HG02571 (cell line): ENCODE data around the gene CDKAL1.

Source experiments
- ATAC-seq: cut with Tn5 transposase; IDR thresholded peaks from one replicate; pipeline ENCODE4 v1.9.1; 2021; ENCODE audit warnings: mild to moderate bottlenecking, moderate library complexity; ENCODE audit not compliant: unreplicated experiment

The CDKAL1 gene

DNA sequence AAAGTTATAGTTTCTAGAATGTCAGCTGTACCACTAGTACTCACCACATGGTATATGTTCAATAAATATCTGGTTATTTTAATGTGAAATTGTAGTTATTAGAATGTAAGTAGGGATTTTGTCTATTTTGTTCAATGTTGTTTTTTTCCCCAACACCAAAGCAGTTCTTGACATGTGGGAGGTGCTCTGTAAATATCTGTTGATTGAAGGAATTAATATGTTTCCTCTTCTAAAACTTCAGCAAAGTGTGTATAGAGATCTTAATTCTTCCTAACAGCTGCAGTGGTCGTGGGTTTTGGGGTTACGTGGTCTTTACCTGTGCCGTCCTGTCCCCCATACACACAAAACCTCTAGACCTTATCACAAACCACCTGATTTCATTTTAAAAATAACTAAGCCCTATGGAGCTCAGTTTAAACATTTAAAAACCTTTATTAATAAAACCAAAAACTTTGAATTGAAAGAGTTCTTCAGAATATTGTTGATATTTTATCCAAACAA is 587.4 kb downstream of the CDKAL1 start:
- no peak for ATAC-seq

DNA sequence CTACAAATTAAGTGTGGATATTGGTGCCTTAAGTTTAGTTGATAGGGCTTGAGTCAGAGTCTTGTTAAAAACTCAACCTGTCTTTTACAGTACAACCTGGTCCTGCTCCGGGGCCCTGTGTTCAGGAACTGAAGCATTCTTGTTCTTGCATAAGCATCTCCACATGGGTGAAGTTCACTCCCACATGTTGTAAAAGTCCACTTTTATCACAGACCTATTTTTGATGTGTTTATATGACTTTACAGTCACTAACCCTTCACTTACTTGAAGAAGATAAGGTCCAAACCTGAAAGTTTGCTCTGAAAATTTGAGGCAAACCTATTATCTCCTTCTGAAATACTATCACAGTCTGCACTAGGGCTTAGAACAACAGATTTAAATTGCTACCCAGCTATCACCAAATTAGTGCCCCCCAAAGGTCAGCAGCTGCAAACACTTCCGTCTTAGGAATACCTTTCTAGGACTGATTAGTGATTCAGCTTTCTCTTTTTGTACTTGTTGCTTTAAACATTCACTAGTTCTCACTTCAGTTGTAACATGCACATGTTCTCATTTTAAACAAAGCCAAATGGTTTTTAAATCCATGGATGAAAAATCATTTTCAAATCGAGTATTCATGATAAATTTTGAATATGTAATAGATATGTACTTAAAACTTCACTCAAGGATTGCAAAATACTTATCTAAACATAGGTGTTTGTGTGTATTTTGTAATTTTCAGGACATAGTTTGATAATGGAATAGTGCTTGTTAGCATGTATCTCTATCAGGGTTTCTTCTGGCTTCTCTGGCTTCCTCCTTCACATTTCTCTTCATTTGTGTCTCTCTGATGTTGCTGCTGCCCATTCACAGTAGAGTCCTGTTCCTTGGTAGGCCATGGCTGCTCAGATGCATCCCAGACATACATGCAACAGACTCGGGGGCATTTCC is 589.5 kb downstream of the CDKAL1 start:
- no peak for ATAC-seq

DNA sequence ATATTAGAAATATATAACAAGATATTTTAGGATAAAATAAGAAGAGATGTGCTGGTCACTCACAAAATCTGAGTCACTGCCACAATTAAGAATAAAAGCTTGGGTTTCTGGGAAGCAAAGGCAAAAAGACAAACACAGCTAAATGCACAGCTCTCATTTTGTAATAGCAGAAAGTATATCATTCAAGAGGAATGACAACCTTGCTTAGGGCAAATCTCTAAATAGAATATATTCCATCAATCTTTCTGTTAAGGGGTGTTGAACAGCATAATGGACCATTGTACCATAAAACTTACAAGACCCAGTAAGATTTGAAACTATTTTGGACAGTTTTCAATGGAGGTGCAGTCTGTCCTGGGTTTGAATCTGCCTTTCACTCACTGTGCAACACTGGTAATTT is 594.3 kb downstream of the CDKAL1 start:
- no peak for ATAC-seq

DNA sequence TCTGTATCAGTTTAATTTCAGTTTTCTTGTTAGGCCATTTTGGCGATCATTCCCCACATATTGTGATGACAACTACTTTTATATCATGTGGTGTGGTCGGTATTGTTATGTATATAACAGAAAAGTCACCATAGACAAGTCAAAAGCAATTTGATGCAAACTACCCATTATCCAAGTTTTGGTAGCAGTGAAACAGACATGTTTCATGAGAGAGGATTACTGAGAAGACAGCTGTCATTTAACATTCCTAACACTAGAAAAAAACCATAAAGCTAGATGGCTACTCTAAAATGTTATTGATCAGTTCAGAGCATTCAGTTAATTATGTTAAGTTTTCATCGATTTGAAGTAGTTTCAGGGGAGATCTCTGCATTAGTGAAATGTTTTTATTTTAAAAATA is 597.1 kb downstream of the CDKAL1 start:
- no peak for ATAC-seq

DNA sequence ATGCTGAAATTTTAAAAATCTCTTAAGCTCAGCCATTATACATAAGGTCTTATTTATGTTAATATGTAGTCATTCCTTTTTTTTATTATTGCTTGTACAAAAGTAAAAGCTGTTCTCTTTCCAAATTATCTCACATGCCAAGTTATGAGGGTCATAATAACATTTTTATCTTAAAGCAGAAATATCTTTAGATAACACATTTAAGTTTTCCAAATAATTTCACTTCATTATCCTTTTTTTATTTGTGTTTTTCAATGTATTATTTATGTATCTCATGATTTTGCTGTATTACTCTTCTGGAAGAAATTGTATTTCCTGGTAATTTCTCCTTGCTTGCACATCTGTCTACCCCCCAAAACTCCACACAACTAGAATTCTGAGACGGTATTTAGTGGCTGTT is 598.2 kb downstream of the CDKAL1 start:
- ATAC-seq, result no peak

DNA sequence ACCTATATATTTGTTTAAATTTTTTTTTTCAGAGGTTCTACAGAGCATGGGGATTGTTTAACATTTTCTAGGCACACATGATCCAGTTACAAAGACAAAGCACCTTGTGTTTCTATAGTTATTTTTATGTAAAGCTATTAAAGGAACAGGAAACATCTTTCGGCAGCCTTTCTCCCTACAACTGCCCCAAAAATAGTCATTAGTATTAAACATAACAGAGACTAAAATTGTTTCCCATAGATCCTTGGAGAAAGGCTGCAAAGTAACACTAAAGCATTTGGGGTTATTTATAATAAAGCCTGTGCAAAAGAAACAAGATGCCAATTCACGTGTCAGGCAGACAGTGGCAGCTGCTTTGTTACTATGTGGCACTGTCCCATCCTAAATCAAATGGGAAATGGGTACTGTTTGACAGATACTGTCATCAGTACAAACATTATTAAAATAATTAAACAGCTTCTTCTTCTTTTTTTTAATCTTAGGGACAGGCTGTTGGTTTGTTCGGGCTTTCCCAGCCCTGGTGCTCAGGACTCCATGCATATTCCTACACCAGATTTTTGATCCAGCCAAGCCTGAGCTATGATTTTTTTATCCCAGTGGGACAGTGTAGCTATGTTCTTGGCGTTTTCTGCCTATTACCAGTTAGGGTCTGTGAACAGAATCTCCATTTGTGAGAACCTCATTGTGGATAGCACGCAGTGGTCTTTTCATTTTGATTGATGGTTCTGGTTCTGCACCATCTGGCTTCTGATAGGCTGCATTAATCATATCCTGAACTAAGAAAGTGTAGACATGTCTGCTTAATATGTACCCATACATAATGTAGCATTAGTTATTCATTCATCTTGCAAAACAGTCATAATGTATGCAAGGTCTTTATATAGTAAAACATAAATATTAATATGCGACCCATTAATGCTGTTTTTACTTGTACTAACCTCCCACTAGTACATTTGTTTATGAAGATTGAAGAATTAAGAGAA is 598.9 kb downstream of the CDKAL1 start:
- ATAC-seq, result no peak

DNA sequence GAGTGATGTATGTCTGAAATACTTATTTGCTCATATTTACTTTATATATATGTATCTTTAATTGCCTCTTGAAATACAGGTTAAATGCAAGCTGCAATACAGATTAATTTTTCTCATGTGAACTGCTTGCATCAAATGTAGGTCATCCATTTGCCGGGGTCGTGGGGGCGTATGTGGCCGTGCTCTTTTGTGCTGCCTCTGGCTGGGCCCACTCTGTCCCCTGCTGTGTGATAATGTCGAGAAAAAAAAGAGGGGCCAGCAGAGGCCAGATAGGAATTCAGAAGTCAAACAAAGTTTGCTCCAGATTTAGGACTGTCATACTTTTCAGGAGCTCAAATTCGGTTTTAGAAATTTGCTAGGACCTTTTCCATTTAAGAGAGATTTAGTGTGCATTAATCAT is 599.6 kb downstream of the CDKAL1 start:
- no peak for ATAC-seq

DNA sequence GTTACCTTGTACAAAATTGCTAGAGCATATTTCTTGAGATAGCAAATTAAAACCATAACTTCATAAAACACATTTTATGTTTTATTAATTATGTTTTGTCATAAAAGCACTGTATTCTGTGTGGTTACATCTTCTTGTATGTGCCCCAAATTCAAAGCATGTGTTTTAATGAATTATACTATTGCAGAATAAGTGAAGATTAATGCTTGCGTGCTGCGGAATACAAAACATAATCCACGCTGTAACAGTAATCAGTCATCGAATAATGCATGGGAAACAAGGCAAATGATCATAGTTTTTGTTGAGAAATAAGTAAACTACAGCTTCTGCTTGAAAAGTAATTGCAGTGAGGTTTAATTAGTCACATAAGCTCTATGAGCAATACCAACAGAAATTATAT is 600.1 kb downstream of the CDKAL1 start:
- ATAC-seq, result no peak

DNA sequence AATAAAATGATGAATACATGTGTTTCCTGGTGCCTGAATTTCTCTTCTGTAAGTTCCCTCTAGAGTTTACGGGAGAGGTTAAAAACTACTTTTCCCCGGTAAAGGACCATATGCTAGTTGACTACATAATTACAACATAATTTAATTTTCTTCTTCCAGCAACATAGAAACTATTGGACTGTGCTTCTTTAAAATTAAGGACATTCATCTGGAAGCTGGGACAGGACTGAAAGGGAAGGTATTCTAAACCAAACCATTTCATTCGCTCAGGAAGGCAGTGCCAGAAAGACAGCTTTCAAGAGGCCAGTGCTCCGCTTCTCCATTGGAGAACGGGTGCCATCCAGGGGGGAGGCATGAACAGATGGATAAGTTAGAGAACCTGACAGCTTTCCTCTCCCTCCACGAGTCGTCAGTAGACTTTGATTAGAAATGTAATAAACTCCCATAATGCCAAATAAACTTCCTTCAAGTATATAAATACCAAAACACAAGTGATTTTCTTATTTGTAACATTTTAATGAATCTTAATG is 601.3 kb downstream of the CDKAL1 start:
- ATAC-seq, result no peak

DNA sequence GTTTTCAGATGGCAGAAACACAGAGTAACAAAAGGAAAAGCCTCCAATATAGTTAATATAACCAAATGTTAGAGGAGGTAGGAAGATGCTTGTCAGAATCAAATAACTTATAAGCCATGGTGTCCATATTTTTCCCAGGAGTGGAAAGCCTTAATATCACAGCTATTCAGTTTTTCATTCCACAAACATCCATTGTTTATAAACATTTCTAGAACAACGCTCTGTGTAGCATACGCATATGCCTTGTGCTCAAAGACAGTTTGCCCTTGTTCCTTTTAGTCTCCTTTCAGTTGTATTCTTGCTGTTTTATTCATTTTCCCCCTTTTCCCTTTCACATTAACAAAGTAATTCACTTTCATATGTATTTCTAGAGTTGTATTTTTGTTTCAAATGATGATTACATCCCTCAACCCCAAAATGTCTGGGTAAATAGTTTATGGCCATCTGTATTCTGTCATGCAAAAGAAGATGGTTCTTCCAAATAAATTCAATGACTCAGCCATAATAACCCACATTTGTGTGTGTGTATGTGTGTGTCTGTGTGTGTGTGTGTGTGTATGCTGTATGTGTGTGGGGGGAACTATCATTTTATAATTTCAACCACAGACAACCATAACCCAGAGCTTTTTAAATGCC is 603.6 kb downstream of the CDKAL1 start:
- no peak for ATAC-seq

DNA sequence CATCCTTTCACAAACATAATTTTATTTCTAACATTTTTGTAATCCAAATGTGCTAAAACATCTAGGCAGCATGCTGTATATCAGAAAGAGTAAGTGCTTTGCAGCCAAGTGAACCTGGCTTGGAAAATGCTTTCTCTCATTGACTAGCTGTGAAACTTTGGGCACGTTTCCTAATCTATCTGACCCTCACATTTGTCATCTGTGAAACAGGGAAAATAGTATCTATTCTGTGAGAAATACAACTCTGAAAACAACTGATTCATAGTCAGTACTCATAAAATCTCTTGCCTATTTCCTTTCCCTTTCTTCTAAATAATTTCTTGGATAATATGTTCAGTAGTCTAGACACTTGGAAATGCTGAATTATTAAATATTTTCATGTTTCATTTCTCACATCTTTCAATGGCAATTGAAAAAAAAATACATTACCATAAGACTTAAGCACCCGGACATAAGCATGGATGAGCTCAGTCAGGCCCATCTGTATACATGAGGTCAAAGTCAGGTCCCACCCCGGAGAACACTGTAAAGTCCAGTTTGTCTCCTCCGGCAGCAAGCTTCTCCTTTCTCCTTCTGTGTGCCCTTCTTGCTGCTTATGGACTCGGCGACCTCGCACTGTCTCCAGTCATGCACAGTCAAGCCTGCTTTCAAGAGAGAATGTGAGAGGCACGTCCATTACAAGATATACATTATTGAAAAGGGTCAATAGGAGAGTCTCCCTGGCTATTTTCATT is 604.2 kb downstream of the CDKAL1 start:
- ATAC-seq, result no peak

DNA sequence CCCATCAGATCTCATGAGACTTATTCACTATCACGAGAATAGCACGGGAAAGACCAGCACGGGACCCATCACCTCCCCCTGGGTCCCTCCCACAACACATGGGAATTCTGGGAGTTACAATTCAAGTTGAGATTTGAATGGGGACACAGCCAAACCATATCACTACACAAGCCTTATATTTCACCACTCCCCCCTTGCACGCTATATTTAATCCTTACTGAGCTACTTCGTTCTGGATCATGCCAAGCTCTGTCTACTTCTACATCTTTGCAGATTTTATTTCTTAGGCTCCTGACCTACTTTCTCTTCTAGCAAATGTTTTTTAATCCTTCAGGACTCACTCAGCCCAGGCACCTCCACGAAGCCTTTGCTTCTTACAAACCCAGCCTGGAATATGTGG is 606.7 kb downstream of the CDKAL1 start:
- no peak for ATAC-seq

DNA sequence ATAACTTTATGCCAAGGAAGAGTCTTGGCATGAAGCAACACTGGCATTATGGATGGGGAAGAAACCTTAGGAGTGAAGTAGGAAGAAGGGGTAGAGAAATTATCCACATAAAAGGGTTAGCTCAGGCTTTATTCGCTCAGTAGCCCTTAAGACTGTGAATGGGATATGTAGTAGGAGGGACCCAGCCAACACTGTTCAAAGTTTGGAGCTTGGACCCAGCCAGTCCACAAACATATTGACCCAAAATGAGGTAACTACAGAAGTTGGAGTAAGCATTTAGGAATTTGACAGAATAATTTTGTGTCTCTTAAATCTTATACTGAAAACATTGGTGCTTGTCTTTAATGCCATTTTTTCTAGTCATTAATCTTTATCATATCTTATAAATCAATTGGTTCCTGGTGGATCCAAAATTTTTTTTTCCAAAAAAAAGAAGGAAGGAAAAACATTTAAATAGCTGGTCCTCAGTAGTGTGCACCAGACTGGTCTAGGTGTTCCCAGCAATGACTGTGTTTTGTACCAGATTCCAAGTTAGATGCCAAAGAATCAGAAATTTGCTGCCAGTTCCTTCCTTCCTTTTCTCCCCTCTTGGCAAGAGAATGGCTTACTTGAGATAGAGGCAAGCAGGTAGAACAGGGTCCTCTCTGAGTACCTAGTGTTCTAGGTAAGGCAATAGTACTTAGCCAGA is 607.5 kb downstream of the CDKAL1 start:
- ATAC-seq, result no peak

DNA sequence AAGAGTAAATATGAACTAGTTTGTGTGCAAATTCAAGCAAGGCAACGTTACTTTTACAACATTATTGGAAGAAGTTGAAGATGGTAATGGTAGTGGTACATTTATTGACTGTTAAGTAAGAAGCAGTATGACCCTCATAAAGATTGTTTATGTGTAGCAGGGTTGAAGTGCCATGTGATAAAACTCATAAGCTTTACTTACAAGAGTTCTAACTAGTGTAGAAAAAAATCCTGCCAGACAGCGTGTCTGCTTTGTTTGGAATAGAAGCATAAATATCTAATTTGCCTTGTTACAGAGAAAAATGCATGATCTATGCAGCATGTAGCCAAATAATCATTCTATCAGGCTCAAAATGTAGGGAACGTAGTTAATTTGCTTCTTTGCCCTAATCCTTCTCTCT is 608.5 kb downstream of the CDKAL1 start:
- no peak for ATAC-seq

DNA sequence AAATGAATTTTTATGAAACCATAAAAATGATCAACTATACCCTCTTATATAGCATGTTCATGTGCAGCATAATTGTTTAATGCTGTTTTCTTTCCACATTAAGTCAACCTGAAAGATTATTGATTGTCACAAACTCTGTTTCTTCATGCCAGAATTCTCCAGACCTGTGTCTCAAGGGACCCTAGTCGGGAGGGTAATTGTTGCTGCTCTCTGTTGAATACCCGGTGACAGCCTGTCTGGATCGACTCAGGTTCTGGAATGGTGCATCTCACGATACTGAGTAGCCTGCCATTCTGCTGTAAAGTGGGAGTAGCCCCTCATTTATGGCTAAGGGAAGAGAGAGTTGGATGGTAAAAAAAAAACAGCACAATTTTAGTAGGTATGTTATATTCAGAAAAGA is 609.4 kb downstream of the CDKAL1 start:
- no peak for ATAC-seq

DNA sequence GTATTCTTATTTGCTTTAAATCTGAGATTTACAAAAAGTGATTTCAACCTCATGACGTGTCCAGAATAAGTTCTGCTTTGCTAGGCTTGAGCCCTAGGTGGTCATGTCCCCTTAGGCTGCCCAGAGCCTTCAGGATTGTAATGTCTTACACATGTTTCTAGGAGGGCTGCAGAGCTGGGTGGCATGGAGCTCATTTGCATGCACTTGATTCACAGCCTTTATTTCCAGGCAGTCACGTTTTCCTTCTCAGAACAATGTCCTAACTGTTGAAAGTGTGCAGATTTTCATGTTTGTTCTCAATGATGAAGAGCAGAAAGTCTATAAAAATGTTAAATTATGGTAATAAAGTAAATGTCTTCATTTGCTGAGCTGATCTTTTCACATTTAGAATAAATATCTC is 610.7 kb downstream of the CDKAL1 start:
- no peak for ATAC-seq

DNA sequence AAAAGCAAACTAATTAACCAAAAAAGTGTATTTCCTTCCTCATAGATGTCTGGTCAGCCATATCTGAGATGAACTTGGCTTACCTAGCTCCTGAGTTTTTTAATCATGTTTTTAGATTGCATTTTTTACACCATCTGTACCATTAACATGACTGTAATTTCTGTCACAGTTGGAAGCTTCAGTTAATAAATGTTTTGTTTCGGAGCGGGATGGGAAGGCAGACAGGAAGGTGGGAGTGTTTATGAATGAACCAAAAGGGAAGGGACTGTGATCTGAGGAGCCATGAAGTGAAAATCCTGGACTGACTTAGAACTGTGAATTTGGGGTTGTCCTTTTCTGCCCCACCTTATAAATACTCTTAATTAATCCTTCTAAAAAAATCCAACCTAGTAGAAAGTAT is 613.7 kb downstream of the CDKAL1 start:
- ATAC-seq, result no peak

DNA sequence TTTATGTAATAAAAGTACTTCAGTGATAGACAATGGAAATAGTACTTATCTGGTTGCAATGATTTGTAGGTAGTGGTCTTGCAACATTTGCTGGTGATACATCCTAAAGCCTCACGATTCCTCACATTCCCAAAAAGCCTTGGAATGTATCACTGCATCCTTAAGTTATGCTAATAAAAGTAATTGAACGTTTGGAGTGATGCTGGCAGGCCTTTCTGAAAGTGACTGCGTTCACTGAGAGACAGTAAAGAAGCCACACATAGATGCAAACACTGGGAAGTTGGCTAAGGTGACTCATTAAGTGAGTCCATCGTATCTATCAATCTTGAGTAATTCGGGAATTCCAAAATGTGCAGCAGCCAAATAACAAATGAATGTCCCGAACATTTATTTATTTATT is 615.2 kb downstream of the CDKAL1 start:
- no peak for ATAC-seq

DNA sequence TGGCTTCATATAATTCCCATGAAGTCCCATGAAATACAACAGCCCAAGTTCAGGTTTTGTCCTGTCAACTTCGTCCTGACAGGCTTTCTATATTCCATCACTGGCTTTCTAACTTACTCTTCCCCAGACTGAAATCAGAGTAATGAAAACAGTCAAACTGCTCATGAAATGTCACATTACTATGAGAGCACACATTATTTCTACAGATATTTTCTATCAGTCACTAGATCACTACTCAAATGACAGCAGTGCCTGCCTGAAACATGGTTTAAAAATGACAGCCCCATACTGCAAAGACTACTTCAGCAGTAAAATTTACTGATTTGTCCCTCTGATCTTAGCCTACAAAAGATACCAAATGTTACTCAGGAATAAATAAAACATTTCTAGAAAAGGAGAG is 616.4 kb downstream of the CDKAL1 start:
- ATAC-seq, result no peak

DNA sequence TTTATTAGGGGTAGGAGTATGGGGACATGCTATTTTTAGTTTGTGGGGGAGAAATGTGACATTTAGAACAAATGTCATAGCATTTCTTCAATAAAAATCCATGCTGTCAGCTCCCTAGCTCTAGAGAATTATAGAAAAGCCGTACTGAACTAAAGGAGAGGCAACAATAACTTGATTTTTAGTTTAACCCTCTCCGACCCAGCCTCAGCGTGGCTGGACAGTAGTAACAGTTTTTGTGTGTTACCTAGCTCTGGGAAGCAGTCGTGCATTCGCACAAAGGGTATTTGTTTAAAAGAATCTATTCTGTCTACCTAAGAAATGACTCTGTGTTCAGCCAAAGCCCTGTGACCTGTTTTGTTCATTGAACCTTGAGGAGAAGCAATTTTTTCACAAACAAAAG is 616.9 kb downstream of the CDKAL1 start:
- no peak for ATAC-seq
